Lung (tissue), 12 donors: Measurements from ENCODE around the gene EDAR. TPM values are rescaled to one million over a fixed set of nuclear protein-coding genes. Genes with fewer than 3 reads are reported as not detected.

Experiments
- ATAC-seq: fragments of 200-7000 bp; cut with Tn5 transposase; one replicate; pipeline ENCODE4 v1.9.1; 2020; ENCODE audit warnings: moderate number of reproducible peaks; ENCODE audit not compliant: insufficient read depth, low FRiP score
- DNase-seq, 3 donors: peaks; one replicate each; pipeline ENCODE4 v3.0.0-alpha.2; 2013 to 2017
- H3K27ac ChIP-seq, 2 donors: one replicate each; pipeline ENCODE4 v1.5.1; 2013; ENCODE audit warnings: mild to moderate bottlenecking in 2 of 2, moderate library complexity in 2 of 2, control low read depth in 1 of 2, inconsistent platforms in 1 of 2, low read depth in 1 of 2, low read length in 1 of 2
- H3K27me3 ChIP-seq, 3 donors: one replicate each; pipeline ENCODE4 v1.5.1; 2013; ENCODE audit warnings: low read length in 2 of 3; ENCODE audit not compliant: control insufficient read depth in 3 of 3, insufficient read depth in 3 of 3
- H3K36me3 ChIP-seq, 4 donors: one replicate each; pipeline ENCODE4 v1.5.1; 2013; ENCODE audit warnings: low read length in 4 of 4, mild to moderate bottlenecking in 1 of 4, moderate library complexity in 1 of 4; ENCODE audit not compliant: control insufficient read depth in 4 of 4, insufficient read depth in 4 of 4
- H3K4me1 ChIP-seq, 5 donors: one replicate each; pipeline ENCODE4 v1.5.1; 2013; ENCODE audit warnings: low read length in 5 of 5, mild to moderate bottlenecking in 2 of 5, moderate library complexity in 1 of 5; ENCODE audit not compliant: control insufficient read depth in 5 of 5, insufficient read depth in 5 of 5
- H3K4me3 ChIP-seq: one replicate; pipeline ENCODE4 v1.5.1; 2013; ENCODE audit warnings: mild to moderate bottlenecking, control low read depth, moderate library complexity
- H3K9ac ChIP-seq, 2 donors: one replicate each; pipeline ENCODE4 v1.5.1; 2013; ENCODE audit warnings: low read length in 2 of 2, control low read depth in 1 of 2; ENCODE audit not compliant: insufficient read depth in 1 of 2
- H3K9me3 ChIP-seq, 4 donors: one replicate each; pipeline ENCODE4 v1.5.1; 2013; ENCODE audit warnings: low read length in 3 of 4, mild to moderate bottlenecking in 1 of 4, moderate library complexity in 1 of 4; ENCODE audit not compliant: control insufficient read depth in 4 of 4, insufficient read depth in 3 of 4
- CTCF ChIP-seq: IDR thresholded peaks from 2 replicates; pipeline ENCODE4 v1.5.1; 2012; ENCODE audit warnings: mild to moderate bottlenecking; ENCODE audit errors: control extremely low read depth, extremely low read depth
- WGBS, 2 donors: extraction: QIAGEN DNeasy Blood & Tissue Kit; methylation state at CpG; one replicate each; pipeline ENCODE4 v1.1.7; 2013; 5-methylcytosine and 5-hydroxymethylcytosine counted together
- polyA plus RNA-seq, 2 donors: library from polyadenylated mRNA; stranded (reverse); fragments of 200-250 nt; gene quantifications; one replicate each; pipeline ENCODE4 v1.2.1, GENCODE V29; 2013
- total RNA-seq, 2 donors: library from RNA; depleted of rRNA in 1 of 2; stranded (reverse); fragments of >200 nt in 1 of 2; gene quantifications; one replicate each; pipeline ENCODE4 v1.2.1, GENCODE V29; 2014 to 2021
- donor health status: control.
- donor health status: control.
- donor health status: Bipolar disorder and iron deficiency.
- donor health status: healthy.
- donor health status: DM: yes; HTN: yes; CAD: no.

EDAR gene
- total and polyA plus RNA-seq, 4 donors = 0.02 to 0.37 (median 0.10) TPM; not detected in 1

GRCh38 chr2:108933691-108934117 is 55.3 kb downstream of the EDAR start:
- ATAC-seq = no peak
- peak in 2 of 3 donors; percentile 64 to 74 for DNase-seq

DNA sequence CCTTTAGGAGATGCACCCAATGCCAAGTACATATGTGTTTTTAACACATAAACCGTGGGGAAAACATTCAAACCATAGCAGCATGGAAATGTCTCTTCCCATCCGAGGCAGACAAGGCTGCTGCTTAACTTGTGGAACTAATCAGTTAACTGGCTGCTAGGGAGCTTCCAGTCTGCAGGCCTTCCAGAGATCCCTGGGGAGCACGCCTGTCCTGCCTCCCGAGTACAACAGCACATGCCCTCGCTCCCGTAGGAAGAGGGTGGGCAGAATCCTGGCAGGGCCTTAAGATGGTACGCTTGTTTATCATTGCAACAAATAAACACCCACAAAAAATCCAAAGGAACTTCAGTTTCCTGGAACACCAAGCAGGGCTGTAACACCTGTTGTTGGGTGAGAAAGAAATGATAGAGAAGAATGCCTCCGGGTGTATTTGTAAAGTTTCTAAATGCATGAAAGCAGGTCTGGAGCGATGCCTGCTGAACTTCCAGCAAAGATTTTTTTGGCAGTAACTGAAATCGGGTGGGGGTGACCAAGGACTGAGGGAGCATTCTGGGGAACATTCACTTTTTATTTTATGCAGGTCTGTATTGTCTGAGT is 56.2 kb downstream of the EDAR start:
- peak in 1 of 3 donors; percentile 9 for DNase-seq
- Histone ChIP-seq H3K4me3 (no peak overlapping the region), H3K27me3 (no peaks in the 10 kb centered on the region), H3K9me3 (no peaks in the 10 kb centered on the region), H3K36me3 (no peaks in the 10 kb centered on the region), H3K27ac (no peak overlapping the region), H3K9ac (no peak overlapping the region), H3K4me1 (peaks cover 0 to 52% (median 23%) of the 10 kb centered on the region in 5 donors)
- ATAC-seq = no peak
- WGBS, 2 donors = 74 to 79% methylated on average over 10 of the region's 10 CpGs
- TF ChIP-seq CTCF = no peak

More at GRCh38 chr2:108933691-108934117, 55.3 kb downstream of the EDAR start:
- no peaks in the 10 kb centered on the region for H3K36me3 ChIP-seq
- 73 to 89% methylated on average over 11 of the region's 11 CpGs for WGBS, 2 donors
- no peak overlapping the region for H3K4me3 ChIP-seq
- TF ChIP-seq CTCF = no peak
- no peak overlapping the region for H3K9ac ChIP-seq
- H3K4me1 ChIP-seq = peaks cover 0 to 58% (median 23%) of the 10 kb centered on the region in 5 donors
- H3K27ac ChIP-seq = no peak overlapping the region
- H3K9me3 ChIP-seq = no peaks in the 10 kb centered on the region
- no peaks in the 10 kb centered on the region for H3K27me3 ChIP-seq

- Histone ChIP-seq H3K9me3 (no peaks in the 10 kb centered on the region), H3K4me1 (peaks cover 0 to 40% (median 18%) of the 10 kb centered on the region in 5 donors), H3K9ac (no peak overlapping the region), H3K27ac (no peak overlapping the region), H3K36me3 (no peaks in the 10 kb centered on the region), H3K27me3 (no peaks in the 10 kb centered on the region), H3K4me3 (no peak overlapping the region)
- no peak for ATAC-seq
- no peak for TF ChIP-seq CTCF
- WGBS, 2 donors = 84 to 95% methylated on average over 1 of the region's 1 CpG
- no peak for DNase-seq
These were observed 57.6 kb downstream of the EDAR start for GRCh38 chr2:108931372-108931771.
